Gastroesophageal sphincter (tissue), 4 donors: ENCODE data around the gene EEF1E1. TPM values are rescaled to one million over a fixed set of nuclear protein-coding genes. Genes with fewer than 3 reads are reported as not detected.

ENCODE experiments used
- ATAC-seq: fragments of 150-250 bp; one replicate; pipeline ENCODE4 v1.9.1; 2016; ENCODE audit warnings: mild to moderate bottlenecking, moderate library complexity
- H3K27ac ChIP-seq, 4 donors: fragments of 200-600 bp; sonication (generic) in 3 of 4; 1 replicate in 3 of 4; 2 replicates in 1 of 4; pipeline ENCODE4 v1.5.1; 2016 to 2019
- H3K27me3 ChIP-seq: fragments of 200-600 bp; sonication (generic); one replicate; pipeline ENCODE4 v1.5.1; 2019
- H3K36me3 ChIP-seq, 2 donors: fragments of 200-600 bp; sonication (generic); one replicate each; pipeline ENCODE4 v1.5.1; 2019; ENCODE audit warnings: control low read depth in 1 of 2
- H3K4me1 ChIP-seq, 3 donors: fragments of 200-600 bp; sonication (generic); 1 replicate in 2 of 3; 2 replicates in 1 of 3; pipeline ENCODE4 v1.5.1; 2016 to 2019; ENCODE audit warnings: control low read depth in 2 of 3
- H3K4me3 ChIP-seq, 2 donors: fragments of 200-600 bp; sonication (generic); one replicate each; pipeline ENCODE4 v1.5.1; 2019; ENCODE audit warnings: mild to moderate bottlenecking in 1 of 2, moderate library complexity in 1 of 2
- H3K9me3 ChIP-seq, 3 donors: fragments of 200-600 bp; sonication (generic); one replicate each; pipeline ENCODE4 v1.5.1; 2017 to 2019; ENCODE audit warnings: control low read depth in 2 of 3
- CTCF ChIP-seq, 4 experiments: fragments of 200-600 bp in 2 of 4; fragments of 450-650 bp in 2 of 4; sonication (generic) in 1 of 4; IDR thresholded peaks; one replicate each; pipeline ENCODE4 v1.5.1; 2017 to 2019; ENCODE audit warnings: antibody characterized with exemption in 4 of 4, mild to moderate bottlenecking in 2 of 4, moderate library complexity in 2 of 4
- EP300 ChIP-seq: sonication (generic); formaldehyde crosslinking; IDR thresholded peaks from one replicate; pipeline ENCODE4 v1.6.1; 2017; ENCODE audit warnings: antibody characterized with exemption, mild to moderate bottlenecking
- POLR2A ChIP-seq, 2 donors: fragments of 450-650 bp; IDR thresholded peaks; one replicate each; pipeline ENCODE4 v1.6.1; 2017; ENCODE audit warnings: antibody characterized with exemption in 2 of 2, mild to moderate bottlenecking in 2 of 2, moderate library complexity in 1 of 2
- POLR2AphosphoS5 ChIP-seq: sonication (generic); formaldehyde crosslinking; IDR thresholded peaks from one replicate; pipeline ENCODE4 v1.6.1; 2017; ENCODE audit warnings: antibody characterized with exemption
- WGBS, 2 donors: methylation state at CpG; one replicate each; pipeline ENCODE4 v1.1.5; 2018; ENCODE audit warnings: low coverage in 1 of 2; 5-methylcytosine and 5-hydroxymethylcytosine counted together
- total RNA-seq, 4 donors: library from RNA; depleted of rRNA; stranded (reverse); fragments of >200 nt; gene quantifications; one replicate each; pipeline ENCODE4 v1.1.0, GENCODE V29; 2016

The EEF1E1 gene
- total RNA-seq, 4 donors from 2014 or later = 20.5 to 47.9 (median 37.9) TPM

- no peak for ATAC-seq
- WGBS, 2 donors = 96 to 100% methylated on average over 1 to 3 of the region's 4 CpGs
- no peaks in the 10 kb centered on the region for H3K9me3 ChIP-seq
- H3K36me3 ChIP-seq = peaks cover 0 to 16% of the 10 kb centered on the region in 2 donors
- TF ChIP-seq CTCF (IDR thresholded peaks at IDR 0.05) = no peak
- TF ChIP-seq POLR2A (IDR thresholded peaks at IDR 0.05) = no peak
- no peak for TF ChIP-seq POLR2AphosphoS5
- no peak for TF ChIP-seq EP300
- peaks cover 0 to 16% (median 0%) of the 10 kb centered on the region in 3 donors for H3K4me1 ChIP-seq
- no peak overlapping the region for H3K4me3 ChIP-seq
- H3K27ac ChIP-seq = no peak overlapping the region
- no peaks in the 10 kb centered on the region for H3K27me3 ChIP-seq
Observed at GRCh38 chr6:8065519-8065911, 36.8 kb downstream of the EEF1E1 start.

- ATAC-seq = no peak
- TF ChIP-seq POLR2AphosphoS5 = no peak
- no peak for TF ChIP-seq EP300
- no peak for TF ChIP-seq POLR2A (IDR thresholded peaks at IDR 0.05)
- no peak for TF ChIP-seq CTCF (IDR thresholded peaks at IDR 0.05)
- Histone ChIP-seq H3K9me3 (no peaks in the 10 kb centered on the region), H3K27me3 (no peaks in the 10 kb centered on the region), H3K36me3 (peaks cover 0 to 22% of the 10 kb centered on the region in 2 donors), H3K27ac (peak overlapping the region; percentile 67 to 92 (median 92)), H3K4me3 (peak overlapping the region; percentile 86 to 93), H3K4me1 (peaks cover 0 to 16% (median 0%) of the 10 kb centered on the region in 3 donors)
- WGBS, 2 donors = 79% methylated on average over 6 to 7 of the region's 7 CpGs
Observed at GRCh38 chr6:8064638-8065518, 37.5 kb downstream of the EEF1E1 start.

GRCh38 chr6:8063761-8064637 lies 38.3 kb downstream of the EEF1E1 start, which contains the start of gene BLOC1S5:
Gene BLOC1S5, minus strand, starts transcription at chr6:8064389. Its CDS starts 13 bp downstream, at chr6:8064376.
- WGBS, 2 donors = 0 to 3% methylated on average over 3 to 7 of the region's 64 CpGs
- H3K9me3 ChIP-seq = no peaks in the 10 kb centered on the region
- peak within 1 kb of the TSS; percentile 85 to 92 (median 92) for H3K27ac ChIP-seq
- H3K27me3 ChIP-seq = no peaks in the 10 kb centered on the region
- peak; percentile 99 for ATAC-seq
- peaks cover 0 to 16% (median 0%) of the 10 kb centered on the region in 3 donors for H3K4me1 ChIP-seq
- H3K36me3 ChIP-seq = peaks cover 0 to 27% of the 10 kb centered on the region in 2 donors
- TF ChIP-seq POLR2AphosphoS5 = peak; percentile 64
- TF ChIP-seq POLR2A (IDR thresholded peaks at IDR 0.05) = peak; percentile 46 to 67
- peak in 3 of 4 experiments; percentile 20 to 45 (median 28) for TF ChIP-seq CTCF (IDR thresholded peaks at IDR 0.05)
- TF ChIP-seq EP300 = no peak
- peak within 1 kb of the TSS; percentile 86 to 93 for H3K4me3 ChIP-seq

- H3K9me3 ChIP-seq = no peaks in the 10 kb centered on the region
- H3K36me3 ChIP-seq = peaks cover 0 to 38% of the 10 kb centered on the region in 2 donors
- H3K27me3 ChIP-seq = no peaks in the 10 kb centered on the region
- H3K4me1 ChIP-seq = peaks cover 0 to 16% (median 0%) of the 10 kb centered on the region in 3 donors
- H3K4me3 ChIP-seq = no peak overlapping the region
- no peak for TF ChIP-seq POLR2AphosphoS5
- no peak for TF ChIP-seq EP300
- no peak for TF ChIP-seq POLR2A (IDR thresholded peaks at IDR 0.05)
- WGBS, 2 donors = 72 to 85% methylated on average over 4 of the region's 4 CpGs
- ATAC-seq = no peak
- H3K27ac ChIP-seq = no peak overlapping the region
Observed at GRCh38 chr6:8061736-8062135, 40.6 kb downstream of the EEF1E1 start.

GRCh38 chr6:8060346-8060745 lies 42.0 kb downstream of the EEF1E1 start:
- Histone ChIP-seq H3K4me3 (no peak overlapping the region), H3K27me3 (no peaks in the 10 kb centered on the region), H3K4me1 (peaks cover 0 to 16% (median 0%) of the 10 kb centered on the region in 3 donors), H3K27ac (no peak overlapping the region), H3K9me3 (no peaks in the 10 kb centered on the region), H3K36me3 (peaks cover 0 to 51% of the 10 kb centered on the region in 2 donors)
- 72 to 88% methylated on average over 2 to 3 of the region's 3 CpGs for WGBS, 2 donors
- TF ChIP-seq POLR2AphosphoS5 = no peak
- TF ChIP-seq EP300 = no peak
- TF ChIP-seq POLR2A (IDR thresholded peaks at IDR 0.05) = no peak
- no peak for ATAC-seq
